ENCODE results near the gene MPO.

MPO gene

DNA sequence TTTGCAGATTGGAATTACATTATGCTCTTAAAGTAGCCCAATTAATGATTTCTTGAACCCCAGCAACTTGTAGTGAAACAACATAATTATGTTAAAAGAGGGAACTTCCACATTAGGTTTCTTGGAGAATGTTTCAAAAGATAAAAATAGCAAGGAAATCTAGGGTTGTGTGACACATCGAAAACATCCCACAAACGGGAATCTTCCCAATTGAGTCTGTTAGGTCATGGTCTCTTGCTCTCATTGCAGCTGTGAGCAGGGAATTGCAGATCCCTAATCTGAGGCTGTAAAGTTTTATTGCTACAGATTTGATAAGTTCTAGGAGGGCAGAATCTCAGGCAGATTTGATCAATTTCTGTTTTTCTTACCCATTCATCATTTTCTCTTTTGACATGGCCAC, 49.1 kb downstream of the MPO start:
- no peak for DNase-seq (ENCODE audit: low read depth)

DNA sequence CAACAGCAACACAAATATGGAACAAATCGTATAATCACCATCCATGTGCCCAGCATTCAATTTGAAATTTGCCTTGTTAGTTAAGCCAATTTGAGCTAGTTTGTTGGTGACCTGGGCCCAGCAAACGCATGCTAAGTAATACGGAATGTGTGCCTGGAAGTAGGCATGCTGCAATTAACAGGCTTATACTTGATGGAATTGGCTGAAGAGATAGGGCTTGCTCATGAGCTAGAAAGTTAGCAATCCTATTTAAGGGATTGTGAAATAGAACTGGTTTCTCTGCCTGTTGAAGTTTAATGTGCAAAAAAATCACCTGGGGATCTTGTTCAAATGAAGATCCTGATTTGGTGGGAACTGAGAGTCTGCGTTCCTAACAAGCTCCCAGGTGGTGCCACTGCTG, 50.9 kb downstream of the MPO start:
- DNase-seq (ENCODE audit: low read depth), result no peak

- DNase-seq (ENCODE audit: low read depth), result no peak
Measured at GRCh38 chr17:58229384-58229783, 51.4 kb downstream of the MPO start.

DNA sequence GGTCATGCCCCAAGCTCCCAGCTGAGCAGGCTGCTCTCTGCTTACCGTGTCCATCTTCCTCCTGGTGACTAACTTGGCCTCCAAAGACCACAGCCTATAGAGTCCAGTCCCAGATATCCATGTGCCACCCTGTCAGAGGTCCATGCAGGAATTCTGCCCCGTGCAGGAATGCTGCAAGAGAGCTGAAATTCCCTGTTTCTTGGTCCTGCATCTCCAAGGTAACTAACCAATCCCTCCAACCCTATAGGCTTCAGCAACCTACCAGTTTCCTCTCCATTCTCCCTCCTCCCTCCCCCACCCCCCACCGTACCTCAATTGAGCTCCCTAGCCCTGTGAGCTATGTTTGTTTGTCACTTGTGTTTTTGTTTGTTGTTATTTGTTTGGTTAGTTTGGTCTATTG, 52.1 kb downstream of the MPO start:
- no peak for DNase-seq (ENCODE audit: low read depth)

GRCh38 chr17:58227733-58228132, 53.0 kb downstream of the MPO start:
- DNase-seq (ENCODE audit: low read depth), result no peak

DNA sequence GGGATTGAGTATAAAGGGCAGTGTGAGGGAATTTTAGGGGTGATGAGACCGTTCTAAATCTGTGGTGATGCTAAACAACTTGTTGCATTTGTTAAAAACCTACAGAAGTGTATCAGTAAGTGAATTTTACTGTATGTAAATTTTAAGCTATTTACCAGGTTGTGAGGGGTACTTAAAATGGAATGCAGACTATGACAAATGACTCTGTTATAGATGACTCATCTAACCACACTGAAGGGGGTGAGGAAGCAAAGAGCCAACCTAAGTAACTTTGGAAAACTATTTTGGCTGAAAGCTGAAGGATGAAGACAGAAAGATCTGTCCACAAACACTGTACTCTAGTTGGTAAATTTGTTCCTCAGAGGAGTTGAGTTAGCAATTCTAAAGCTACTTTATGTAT, 56.4 kb downstream of the MPO start:
- no peak for DNase-seq (ENCODE audit: low read depth)
